Ramos (cell line): Measurements from ENCODE around the gene EIF2AK2.
"Not testable (repeated sequence)": the region's sequence is repeated elsewhere in the genome, so short reads cannot be mapped to it uniquely, and the experiment has no call there.

ENCODE experiments used
- in situ Hi-C: fragments of 300-500 bp; cut with MboI; formaldehyde crosslinking; loops from one replicate; pipeline ENCODE4 v1.14.3; 2022; ENCODE audit warnings: low sequenced_read_pairs; ENCODE audit not compliant: unreplicated experiment

Gene EIF2AK2

GRCh38 chr2:37156857-37157714, at the start of gene EIF2AK2:
EIF2AK2 (minus strand) TSS chr2:37156980; CDS start chr2:37147806, 9,174 bp downstream.
- in situ Hi-C loops: loop anchor here (25.0 kb wide), 1 partner anchor 380 kb away; no protein-coding TSS in a partner anchor

GRCh38 chr2:37205689-37206341, 49.0 kb upstream of the EIF2AK2 start:
- in situ Hi-C loops: no loop called here

GRCh38 chr2:37205071-37205661, 48.4 kb upstream of the EIF2AK2 start:
- in situ Hi-C loops: not testable (repeated sequence)

GRCh38 chr2:37203708-37204107, 46.9 kb upstream of the EIF2AK2 start:
- in situ Hi-C loops: no loop called here

- in situ Hi-C loops: no loop called here
Observed at GRCh38 chr2:37201766-37202165, 45.0 kb upstream of the EIF2AK2 start.

- in situ Hi-C loops: no loop called here
Observed at GRCh38 chr2:37201208-37201607, 44.4 kb upstream of the EIF2AK2 start.

GRCh38 chr2:37198681-37199065, 41.9 kb upstream of the EIF2AK2 start:
- in situ Hi-C loops: loop anchor here (25.0 kb wide), 1 partner anchor 689 kb away; no protein-coding TSS in a partner anchor

- in situ Hi-C loops: loop anchor here (25.0 kb wide), 1 partner anchor 691 kb away; no protein-coding TSS in a partner anchor
Observed at GRCh38 chr2:37196320-37197195, 39.8 kb upstream of the EIF2AK2 start, which contains the start of gene CEBPZOS. CEBPZOS (plus strand) TSS chr2:37196496; CDS start chr2:37199705, 3,209 bp downstream.

GRCh38 chr2:37195862-37196319, 39.1 kb upstream of the EIF2AK2 start:
- in situ Hi-C loops: loop anchor here (25.0 kb wide), 1 partner anchor 691 kb away; no protein-coding TSS in a partner anchor

GRCh38 chr2:37192551-37192950, 35.8 kb upstream of the EIF2AK2 start:
- in situ Hi-C loops: loop anchor here (25.0 kb wide), 1 partner anchor 695 kb away; no protein-coding TSS in a partner anchor

GRCh38 chr2:37191747-37192146, 35.0 kb upstream of the EIF2AK2 start:
- in situ Hi-C loops: loop anchor here (25.0 kb wide), 1 partner anchor 696 kb away; no protein-coding TSS in a partner anchor

GRCh38 chr2:37191253-37191652, 34.5 kb upstream of the EIF2AK2 start:
- in situ Hi-C loops: loop anchor here (25.0 kb wide), 1 partner anchor 696 kb away; no protein-coding TSS in a partner anchor

GRCh38 chr2:37190290-37190689, 33.5 kb upstream of the EIF2AK2 start:
- in situ Hi-C loops: loop anchor here (25.0 kb wide), 1 partner anchor 697 kb away; no protein-coding TSS in a partner anchor

- in situ Hi-C loops: loop anchor here (25.0 kb wide), 1 partner anchor 698 kb away; no protein-coding TSS in a partner anchor
Observed at GRCh38 chr2:37189452-37190153, 32.8 kb upstream of the EIF2AK2 start.

GRCh38 chr2:37188570-37188969, 31.8 kb upstream of the EIF2AK2 start, which contains the start of gene SULT6B1:
SULT6B1 (minus strand) TSS chr2:37188670; CDS start chr2:37188640, 30 bp downstream.
- in situ Hi-C loops: loop anchor here (25.0 kb wide), 1 partner anchor 699 kb away; no protein-coding TSS in a partner anchor

- in situ Hi-C loops: loop anchor here (25.0 kb wide), 1 partner anchor 705 kb away; no protein-coding TSS in a partner anchor
Observed at GRCh38 chr2:37181726-37182684, 25.2 kb upstream of the EIF2AK2 start.

GRCh38 chr2:37180640-37181039, 23.9 kb upstream of the EIF2AK2 start:
- in situ Hi-C loops: loop anchor here (25.0 kb wide), 1 partner anchor 707 kb away; no protein-coding TSS in a partner anchor
